KBM-7 (cell line): ENCODE results near the gene RALGAPA1.
A peak's percentile ranks its signal among the peaks of the same experiment; 100 is the strongest.

ENCODE experiments used
- DNase-seq: peaks from one replicate; pipeline ENCODE4 v3.0.0-alpha.2; 2015
- in situ Hi-C: fragments of 300-500 bp; cut with MboI; formaldehyde crosslinking; loops from 2 replicates; pipeline ENCODE4 v1.14.3; 2020; ENCODE audit warnings: low sequenced_read_pairs, low pct_unique_long_range_greater_than_20kb, mixed read lengths

RALGAPA1 gene

DNA sequence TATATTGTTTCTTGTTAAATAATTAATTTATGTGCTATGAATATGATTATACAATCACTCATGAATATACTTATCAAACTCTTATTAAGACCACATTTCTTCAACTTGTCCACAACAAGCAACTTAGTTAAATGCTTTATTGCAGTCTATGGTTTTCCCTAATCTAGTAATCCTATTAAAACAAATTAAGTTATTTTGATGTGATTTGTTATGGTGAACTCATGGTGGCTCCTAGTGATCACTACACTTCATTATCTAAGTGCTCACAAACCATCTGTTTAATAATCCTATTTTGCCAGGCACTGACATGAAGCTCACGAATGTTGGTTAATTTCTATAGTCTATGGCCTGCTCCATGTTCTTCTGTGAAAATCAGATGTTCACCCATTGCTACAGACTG is 232.2 kb downstream of the RALGAPA1 start:
- DNase-seq, result no peak
- in situ Hi-C loops, result no loop called here

DNA sequence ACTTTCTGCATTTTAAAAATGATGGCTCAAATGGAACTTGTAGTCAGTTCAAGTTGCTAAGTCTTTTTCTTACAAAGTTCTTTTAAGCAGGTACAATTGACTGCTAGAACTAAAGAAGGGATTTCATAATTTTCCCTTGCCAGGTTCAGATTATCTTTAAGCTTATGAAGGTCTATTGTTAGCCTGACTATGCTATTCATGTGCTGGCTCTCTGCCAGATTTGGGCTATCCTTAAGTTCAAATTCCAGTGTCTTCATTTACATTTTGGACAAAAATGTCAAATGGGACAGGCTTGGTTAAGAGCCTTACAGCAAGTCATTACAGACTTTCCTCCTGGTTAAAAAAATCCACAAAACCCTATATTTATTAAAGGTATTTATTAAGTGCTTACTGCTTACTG is 232.8 kb downstream of the RALGAPA1 start:
- DNase-seq, result no peak
- in situ Hi-C loops, result no loop called here

DNA sequence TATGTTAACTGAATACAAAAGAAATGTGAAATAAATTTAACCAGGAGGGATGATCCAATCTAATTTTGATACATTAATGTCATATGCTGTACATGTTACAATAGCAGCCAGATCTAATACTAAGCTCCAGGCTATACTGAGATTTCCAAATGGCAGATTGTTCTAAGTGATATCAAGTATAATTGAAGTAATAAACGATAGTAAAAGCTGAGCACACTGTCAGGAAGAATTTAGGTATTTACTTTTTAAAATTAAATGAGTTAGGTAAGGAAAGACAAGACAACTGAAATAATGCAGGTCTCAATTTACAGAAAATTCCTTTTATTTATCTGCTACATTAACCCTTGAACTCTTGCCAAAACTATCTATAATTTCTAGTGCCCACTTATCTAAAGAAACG is 235.2 kb downstream of the RALGAPA1 start:
- in situ Hi-C loops, result no loop called here
- DNase-seq, result no peak

DNA sequence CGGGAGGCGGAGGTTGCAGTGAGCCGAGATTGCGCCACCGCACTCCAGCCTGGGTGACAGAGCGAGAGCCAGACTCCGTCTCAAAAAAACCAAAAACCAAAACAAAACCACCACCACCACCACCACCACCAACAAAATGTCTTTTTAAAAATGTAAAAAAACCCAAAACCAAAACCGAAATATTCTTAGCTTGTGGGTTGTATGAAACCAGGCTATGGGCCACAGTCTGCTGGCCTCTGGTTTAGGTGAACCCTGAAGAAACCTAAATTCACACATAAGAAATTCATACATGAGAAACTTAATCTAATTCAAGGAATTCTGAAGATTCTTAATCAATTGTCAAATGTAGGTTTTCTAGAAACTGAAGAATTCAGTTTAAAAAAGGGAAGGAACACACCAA is 237.5 kb downstream of the RALGAPA1 start:
- no peak for DNase-seq
- in situ Hi-C loops, result no loop called here

DNA sequence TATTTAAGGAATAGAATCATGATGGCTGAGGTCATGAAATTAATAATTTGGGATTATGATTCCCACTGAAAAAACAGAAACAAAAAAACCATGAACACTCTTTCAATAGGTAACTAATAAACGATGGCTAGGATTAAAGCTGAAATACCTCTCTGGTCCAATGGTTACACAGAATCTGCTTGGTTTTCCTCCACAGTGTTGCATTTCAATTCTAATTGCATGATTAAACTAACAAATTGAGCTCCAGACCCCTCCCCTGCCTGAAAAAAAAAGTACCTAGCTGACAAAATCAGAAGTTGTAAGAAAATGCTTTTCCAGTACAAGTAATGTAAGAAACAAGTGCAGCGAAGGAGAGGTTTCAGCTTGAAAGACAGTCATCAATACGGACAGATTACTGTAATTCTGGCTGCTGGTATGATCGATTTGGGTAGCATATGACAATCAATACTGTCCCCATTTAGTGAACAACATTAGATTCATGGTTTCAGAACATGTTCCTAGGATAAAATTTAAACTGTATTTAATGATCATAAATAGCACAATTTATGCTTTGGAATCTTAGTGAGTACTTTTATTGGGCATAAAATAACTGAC is 243.1 kb downstream of the RALGAPA1 start:
- DNase-seq, result no peak
- in situ Hi-C loops, result no loop called here

DNA sequence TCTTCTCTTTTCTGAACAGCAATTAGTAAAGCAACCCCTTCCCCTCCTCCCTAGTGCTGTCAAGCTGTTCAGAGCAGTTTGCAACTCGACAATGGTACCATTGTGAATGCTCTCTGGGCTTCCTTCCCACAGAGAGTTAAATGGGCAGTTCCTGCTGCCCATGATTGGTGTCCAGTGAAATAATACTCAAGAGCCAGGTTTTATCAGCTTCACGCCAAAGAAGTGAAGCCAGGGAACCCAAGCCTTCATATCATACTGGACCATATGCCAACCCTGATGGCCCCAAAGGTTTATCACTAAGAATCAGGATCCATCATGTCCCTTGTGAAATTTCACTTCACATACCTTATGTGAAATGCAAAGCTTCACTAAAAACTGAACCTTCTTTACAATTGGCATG is 250.4 kb downstream of the RALGAPA1 start:
- DNase-seq, result no peak
- in situ Hi-C loops, result no loop called here

DNA sequence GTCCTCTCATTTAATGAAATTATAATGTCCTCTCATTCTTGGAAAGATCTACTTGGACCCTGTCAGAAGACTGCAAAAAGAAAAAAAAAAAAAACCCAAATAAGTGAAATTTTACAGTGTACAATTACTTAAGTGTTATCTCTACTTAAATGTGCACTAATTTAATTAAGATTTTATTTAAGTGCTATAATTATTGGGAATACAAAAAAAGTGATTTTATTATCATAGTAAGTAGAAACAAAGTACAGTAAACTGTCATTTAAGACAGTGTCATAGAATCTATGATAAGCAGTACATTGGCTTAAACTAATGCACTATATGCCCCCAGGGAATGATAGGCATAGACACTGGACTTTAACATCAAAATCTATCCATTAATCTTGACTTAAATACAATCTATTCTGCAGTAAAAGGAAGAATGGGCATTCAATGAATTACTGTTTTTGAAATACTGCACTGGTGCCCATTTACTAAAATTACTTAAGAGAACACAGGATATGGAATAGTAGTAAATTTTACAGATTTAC is 251.8 kb downstream of the RALGAPA1 start:
- in situ Hi-C loops, result no loop called here
- DNase-seq, result no peak

DNA sequence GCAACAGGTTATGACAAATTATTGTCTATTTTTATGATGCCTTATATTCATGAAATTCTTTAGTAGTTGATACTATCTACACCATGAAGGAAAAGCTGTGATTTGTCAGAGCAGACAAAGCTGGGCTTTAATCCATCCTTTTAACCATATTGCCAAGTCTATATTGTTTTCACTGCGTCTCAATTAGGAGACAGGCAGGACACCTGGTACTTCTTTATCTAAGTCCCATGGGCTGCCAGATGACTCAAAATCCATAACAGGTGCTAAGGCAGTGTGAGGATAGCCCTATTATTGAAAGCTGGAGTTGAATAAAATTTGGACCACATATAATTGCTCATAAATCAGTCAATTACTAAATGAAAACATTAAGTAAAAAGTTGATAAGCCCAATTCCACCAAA is 252.5 kb downstream of the RALGAPA1 start:
- no peak for DNase-seq
- in situ Hi-C loops, result no loop called here

DNA sequence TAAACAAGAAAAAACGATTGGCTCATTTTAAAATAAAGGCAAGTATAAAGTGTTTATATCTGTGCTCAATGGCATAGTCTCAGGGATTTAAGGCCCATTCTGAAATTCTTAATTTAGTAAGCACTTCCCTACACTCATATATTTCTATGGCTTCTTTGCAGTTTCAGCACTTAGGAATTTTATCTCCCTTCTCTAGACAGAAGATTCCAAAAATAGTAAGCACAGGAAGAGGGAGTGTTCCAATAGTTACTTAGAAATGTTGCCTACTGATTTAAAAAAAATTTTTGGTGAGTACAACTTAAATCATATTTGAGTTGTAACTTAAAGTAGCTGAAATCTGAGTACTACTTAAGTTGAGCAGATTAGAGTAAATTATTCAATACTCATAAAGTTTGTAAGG is 255.3 kb downstream of the RALGAPA1 start:
- DNase-seq, result no peak
- in situ Hi-C loops, result no loop called here

DNA sequence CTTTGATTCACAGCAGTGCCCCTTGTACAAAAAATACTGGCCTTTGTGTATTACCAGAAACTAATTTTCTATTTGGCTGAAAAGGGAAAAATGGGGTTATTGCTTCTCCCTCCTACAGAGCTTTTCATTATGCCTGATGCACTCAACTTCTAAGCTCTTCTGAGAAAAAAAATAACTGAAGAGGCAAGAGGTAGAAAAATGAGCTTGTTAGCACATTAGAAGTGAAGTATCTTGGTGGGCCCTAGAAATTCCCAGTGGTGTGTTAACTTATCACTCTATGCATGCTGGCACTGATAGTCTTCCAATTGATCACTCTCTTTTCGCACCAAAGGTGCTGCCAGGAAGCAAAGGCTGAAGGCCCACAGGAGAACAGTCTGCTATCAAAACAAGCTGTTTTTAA is 258.0 kb downstream of the RALGAPA1 start:
- in situ Hi-C loops, result no loop called here
- no peak for DNase-seq

DNA sequence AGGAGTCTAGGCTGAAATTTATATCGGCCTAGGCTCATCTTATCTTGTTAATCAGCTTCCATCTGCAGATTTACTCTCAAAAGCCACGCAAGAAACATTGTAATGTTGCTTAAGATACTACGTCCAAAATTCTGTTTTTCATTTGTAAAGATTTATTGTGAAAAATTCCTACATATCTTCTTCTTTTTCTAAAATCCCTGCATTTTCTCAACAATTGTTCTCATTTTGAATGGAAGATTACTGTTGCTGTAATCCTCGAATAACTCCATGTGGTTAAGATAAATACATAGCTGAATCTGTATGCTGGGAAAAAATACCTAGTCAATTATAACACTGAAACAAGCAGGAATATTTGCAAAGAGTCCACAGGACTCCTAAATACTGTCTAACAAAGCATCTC is 259.5 kb downstream of the RALGAPA1 start:
- no peak for DNase-seq
- in situ Hi-C loops, result no loop called here

DNA sequence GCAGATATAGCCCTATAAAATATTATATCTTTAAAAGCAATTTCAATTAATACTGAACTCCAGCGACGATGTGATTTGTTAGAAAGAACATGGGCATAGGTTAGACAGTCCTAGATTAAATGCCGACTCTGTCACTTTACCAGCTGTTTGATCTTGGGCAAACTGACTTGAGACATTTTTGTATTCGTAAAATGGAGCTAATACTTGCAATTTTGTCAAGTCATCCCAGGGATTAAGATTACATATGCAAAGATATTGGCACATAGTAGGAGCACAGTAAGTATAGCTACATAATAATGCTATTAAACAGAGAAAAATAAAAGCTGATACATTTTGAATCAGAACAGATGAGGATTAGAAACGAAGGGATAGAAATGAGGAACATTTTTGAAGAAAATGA is 266.1 kb downstream of the RALGAPA1 start:
- no peak for DNase-seq
- in situ Hi-C loops, result no loop called here

DNA sequence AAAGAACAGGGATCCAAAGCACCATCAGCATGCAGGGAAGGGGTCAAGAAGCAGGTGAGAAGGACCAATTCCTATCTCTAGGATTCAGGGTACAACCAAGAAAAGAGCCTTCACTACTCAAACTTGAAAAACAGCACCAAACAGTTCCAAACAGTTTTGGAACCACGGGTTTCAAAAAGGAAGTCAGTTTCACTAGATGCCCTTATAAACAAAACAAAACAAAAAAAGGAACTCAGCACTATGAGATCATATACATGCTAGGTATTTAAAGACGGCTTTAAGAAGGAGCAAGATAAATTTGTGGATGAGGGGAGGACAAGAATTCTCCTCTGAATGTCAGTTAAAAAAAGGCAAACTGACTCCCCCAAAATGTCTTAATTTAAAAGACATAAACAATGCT is 269.1 kb downstream of the RALGAPA1 start:
- in situ Hi-C loops, result no loop called here

DNA sequence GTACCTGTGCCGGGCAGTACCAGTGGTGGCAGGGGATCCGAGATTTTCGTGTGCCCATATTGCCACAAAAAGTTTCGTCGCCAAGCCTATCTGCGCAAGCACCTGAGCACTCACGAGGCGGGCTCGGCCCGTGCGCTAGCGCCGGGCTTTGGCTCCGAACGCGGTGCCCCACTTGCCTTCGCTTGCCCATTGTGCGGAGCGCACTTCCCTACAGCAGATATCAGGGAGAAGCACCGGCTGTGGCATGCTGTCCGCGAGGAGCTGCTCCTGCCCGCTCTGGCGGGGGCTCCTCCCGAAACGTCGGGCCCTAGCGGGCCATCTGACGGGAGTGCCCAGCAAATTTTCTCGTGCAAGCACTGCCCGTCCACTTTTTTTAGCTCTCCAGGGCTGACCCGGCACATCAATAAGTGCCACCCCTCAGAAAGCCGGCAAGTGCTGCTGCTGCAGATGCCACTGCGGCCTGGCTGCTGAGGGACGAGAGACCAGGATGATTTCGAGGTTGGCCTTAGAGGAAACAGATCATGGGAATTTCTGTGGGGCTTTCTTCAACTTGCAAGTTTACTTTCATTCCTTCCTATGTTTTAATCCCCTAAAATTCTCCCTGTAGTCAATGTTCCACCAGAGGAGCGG is 273.5 kb downstream of the RALGAPA1 start:
- in situ Hi-C loops, result no loop called here
- no peak for DNase-seq

More for the DNA sequence above, 269.1 kb downstream of the RALGAPA1 start:
- DNase-seq, result peak; percentile 3

DNA sequence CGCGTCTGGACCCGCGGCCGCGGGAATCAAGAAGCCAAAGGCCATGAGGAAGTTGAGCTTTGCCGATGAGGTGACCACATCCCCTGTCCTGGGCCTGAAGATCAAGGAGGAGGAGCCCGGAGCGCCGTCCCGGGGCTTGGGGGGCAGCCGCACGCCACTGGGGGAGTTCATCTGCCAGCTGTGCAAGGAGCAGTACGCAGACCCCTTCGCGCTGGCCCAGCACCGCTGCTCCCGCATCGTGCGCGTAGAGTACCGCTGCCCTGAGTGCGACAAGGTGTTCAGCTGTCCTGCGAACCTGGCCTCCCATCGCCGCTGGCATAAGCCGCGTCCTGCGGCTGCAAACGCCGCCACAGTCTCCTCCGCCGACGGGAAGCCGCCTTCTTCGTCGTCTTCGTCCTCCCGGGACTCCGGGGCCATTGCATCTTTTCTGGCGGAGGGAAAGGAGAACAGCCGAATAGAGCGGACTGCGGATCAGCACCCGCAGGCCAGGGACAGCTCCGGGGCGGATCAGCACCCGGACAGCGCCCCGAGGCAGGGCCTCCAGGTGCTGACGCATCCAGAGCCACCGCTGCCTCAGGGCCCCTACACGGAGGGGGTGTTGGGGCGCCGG is 274.1 kb downstream of the RALGAPA1 start:
- in situ Hi-C loops, result no loop called here
- peak; percentile 80 for DNase-seq

DNA sequence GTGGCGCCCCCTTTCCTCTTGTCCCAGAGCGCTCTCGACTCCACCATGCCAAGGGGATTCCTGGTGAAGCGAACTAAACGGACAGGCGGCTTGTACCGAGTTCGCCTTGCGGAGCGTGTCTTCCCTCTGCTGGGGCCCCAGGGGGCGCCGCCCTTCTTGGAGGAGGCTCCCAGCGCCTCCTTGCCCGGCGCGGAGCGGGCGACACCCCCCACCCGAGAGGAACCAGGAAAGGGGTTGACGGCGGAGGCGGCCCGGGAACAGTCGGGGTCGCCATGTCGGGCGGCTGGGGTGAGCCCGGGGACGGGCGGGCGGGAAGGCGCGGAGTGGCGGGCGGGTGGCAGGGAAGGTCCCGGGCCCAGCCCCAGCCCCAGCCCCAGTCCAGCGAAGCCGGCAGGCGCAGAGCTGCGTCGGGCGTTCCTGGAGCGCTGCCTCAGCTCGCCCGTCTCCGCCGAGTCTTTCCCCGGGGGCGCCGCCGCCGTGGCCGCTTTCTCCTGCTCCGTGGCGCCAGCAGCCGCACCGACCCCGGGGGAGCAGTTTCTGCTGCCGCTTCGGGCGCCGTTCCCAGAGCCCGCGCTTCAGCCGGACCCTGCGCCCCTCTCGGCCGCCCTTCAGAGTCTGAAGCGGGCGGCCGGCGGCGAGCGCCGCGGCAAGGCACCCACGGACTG is 274.8 kb downstream of the RALGAPA1 start:
- in situ Hi-C loops, result no loop called here
- DNase-seq, result no peak

DNA sequence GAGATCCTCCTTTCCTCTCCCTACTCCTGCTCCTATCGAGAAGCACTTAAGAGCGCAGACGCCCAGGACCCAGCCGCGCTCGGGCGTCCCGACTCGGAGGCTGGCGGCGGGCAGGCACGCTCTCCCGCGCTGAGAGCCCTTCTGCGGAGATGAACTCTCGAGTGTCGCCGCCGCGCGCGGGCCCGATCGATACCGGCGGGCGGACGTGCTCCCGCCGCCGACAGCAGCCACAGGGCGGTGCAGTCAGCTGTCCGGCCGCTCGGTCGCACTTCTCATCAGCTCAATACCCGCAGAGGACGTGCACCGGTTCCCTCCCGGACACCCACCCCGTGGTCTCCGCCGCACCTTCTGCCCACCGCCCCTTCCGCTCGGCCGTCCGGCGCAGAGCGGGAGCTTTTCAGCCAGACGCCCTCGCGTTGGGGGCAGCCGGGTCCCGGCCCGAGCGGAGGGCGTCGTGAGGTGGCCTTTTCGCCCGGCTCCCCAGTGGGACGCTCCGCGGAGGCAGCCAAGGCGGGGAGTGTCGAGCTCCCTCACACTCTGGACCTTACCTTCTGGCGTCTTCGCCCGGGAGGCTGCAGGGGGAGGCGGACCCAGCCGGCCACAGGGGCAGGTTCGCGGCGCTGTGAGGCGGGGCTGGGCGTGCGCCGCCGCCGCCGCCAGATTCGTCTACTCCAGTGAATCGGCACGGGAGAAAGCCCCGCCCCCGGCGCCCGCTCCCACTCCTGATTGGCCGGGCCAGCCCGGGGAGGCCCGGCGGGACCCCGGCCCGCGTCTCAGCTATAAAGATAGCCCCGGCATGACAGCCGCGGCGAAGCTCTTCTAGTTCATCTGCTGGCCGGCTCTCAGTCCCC is 275.5 kb downstream of the RALGAPA1 start, which contains the start of gene INSM2:
Gene INSM2 (plus strand): TSS at position 808 of the 851 bp plus-strand sequence. CDS start 89 bp downstream, outside the sequence.
- in situ Hi-C loops, result no loop called here
- DNase-seq, result peak; percentile 85

DNA sequence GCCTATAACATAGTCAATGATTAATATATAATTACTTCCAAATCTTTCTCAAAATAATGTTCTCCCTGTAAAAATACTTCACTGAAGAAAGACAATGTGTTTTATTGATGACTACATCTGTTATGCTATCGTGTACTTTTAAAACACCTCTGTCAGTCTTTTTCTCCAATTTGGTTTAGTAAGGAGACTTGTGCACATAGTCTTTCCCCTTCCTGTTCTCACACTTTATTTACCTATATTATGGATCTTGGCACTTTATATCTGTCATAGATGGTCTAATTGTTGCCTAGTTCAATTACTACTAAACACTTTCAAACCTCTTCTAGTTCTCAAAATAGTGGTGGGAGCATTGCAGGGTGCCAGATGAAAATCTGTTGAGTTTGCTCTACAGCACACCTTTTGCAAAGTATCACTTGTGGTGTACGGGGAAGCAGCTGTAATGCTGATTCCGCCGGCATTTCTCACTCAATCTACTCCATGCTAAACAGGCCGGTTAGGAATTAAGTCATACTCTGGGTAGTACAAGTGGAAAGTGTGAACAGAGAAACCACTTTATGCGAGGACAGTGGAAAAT is 276.2 kb downstream of the RALGAPA1 start:
- in situ Hi-C loops, result no loop called here
- no peak for DNase-seq
